ENCODE measurements around the gene NDFIP2.

DNA sequence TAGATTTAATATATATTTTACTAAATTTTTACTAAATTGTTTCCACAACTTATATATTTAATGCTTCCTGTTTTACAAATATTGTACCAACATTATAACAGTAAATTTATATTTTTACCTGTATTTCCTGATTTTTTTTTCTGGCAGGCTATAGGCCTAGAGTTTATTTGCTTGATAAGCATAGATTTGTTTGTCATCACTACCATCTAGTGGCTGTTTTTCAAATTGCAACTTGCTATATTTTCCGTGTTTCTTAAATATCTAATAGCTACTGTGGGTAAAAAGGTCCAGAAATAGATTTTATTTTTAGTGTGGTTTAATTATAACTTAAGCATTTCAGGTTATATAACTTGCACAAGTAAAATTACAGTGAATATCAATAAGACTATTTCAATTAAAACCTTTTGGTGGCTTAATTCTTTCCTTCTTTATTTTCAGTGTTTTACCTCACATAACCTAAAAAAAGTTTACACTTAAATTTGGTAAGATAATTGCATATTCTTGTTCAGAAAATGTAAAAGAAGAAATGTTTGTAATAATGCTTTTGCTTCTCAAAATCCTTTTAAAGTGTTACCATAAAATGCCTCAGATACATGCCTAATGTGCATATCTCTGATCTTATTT, 60.6 kb downstream of the NDFIP2 start:
- TF ChIP-seq, protein P1, sequence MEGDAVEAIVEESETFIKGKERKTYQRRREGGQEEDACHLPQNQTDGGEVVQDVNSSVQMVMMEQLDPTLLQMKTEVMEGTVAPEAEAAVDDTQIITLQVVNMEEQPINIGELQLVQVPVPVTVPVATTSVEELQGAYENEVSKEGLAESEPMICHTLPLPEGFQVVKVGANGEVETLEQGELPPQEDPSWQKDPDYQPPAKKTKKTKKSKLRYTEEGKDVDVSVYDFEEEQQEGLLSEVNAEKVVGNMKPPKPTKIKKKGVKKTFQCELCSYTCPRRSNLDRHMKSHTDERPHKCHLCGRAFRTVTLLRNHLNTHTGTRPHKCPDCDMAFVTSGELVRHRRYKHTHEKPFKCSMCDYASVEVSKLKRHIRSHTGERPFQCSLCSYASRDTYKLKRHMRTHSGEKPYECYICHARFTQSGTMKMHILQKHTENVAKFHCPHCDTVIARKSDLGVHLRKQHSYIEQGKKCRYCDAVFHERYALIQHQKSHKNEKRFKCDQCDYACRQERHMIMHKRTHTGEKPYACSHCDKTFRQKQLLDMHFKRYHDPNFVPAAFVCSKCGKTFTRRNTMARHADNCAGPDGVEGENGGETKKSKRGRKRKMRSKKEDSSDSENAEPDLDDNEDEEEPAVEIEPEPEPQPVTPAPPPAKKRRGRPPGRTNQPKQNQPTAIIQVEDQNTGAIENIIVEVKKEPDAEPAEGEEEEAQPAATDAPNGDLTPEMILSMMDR (IDR thresholded peaks at IDR 0.05; ENCODE audit: extremely low read depth in 1 of 2, insufficient read depth in 1 of 2, low read depth in 1 of 2, low read length in 2 of 2), result peak; percentile 33 to 50
- TF ChIP-seq EZH2 (IDR thresholded peaks at IDR 0.05; ENCODE audit: borderline replicate concordance, low read depth, low read length, severe bottlenecking) (no peak), MYC (IDR thresholded peaks at IDR 0.05; ENCODE audit: low read depth, low read length) (no peak), FOS (IDR thresholded peaks at IDR 0.05; ENCODE audit: borderline replicate concordance, insufficient read depth, low read length) (no peak), POLR2AphosphoS5 (IDR thresholded peaks at IDR 0.05; ENCODE audit: insufficient read depth, low read depth, low read length) (no peak), MAX (IDR thresholded peaks at IDR 0.05; ENCODE audit: insufficient read depth, insufficient read length) (no peak)

Data from endothelial cell of umbilical vein (primary cell).